ENCODE results near the gene WRAP73.

The WRAP73 gene

GRCh38 chr1:3650248-3651025 lies 534 bp upstream of the WRAP73 start:
- DNase-seq (ENCODE audit: low read depth in 2 of 2, low spot score in 1 of 2): no peak

GRCh38 chr1:3646596-3646995 lies 3.3 kb downstream of the WRAP73 start:
- no peak for DNase-seq (ENCODE audit: low read depth in 2 of 2, low spot score in 1 of 2)

GRCh38 chr1:3645666-3646355 lies 4.1 kb downstream of the WRAP73 start:
- no peak for DNase-seq (ENCODE audit: low read depth in 2 of 2, low spot score in 1 of 2)

- no peak for DNase-seq (ENCODE audit: low read depth in 2 of 2, low spot score in 1 of 2)
These were observed 4.7 kb downstream of the WRAP73 start for GRCh38 chr1:3645247-3645646.

- DNase-seq (ENCODE audit: low read depth in 2 of 2, low spot score in 1 of 2): no peak
These were observed 5.6 kb downstream of the WRAP73 start for GRCh38 chr1:3644273-3644672.

GRCh38 chr1:3642919-3643675 lies 6.8 kb downstream of the WRAP73 start:
- DNase-seq (ENCODE audit: low read depth in 2 of 2, low spot score in 1 of 2): no peak

GRCh38 chr1:3641816-3642215 lies 8.1 kb downstream of the WRAP73 start:
- DNase-seq (ENCODE audit: low read depth in 2 of 2, low spot score in 1 of 2): no peak

- DNase-seq (ENCODE audit: low read depth in 2 of 2, low spot score in 1 of 2): no peak
These were observed 8.7 kb downstream of the WRAP73 start for GRCh38 chr1:3641046-3641760.

GRCh38 chr1:3640121-3640837 lies 9.6 kb downstream of the WRAP73 start:
- no peak for DNase-seq (ENCODE audit: low read depth in 2 of 2, low spot score in 1 of 2)

GRCh38 chr1:3639397-3639911 lies 10.4 kb downstream of the WRAP73 start:
- no peak for DNase-seq (ENCODE audit: low read depth in 2 of 2, low spot score in 1 of 2)

- no peak for DNase-seq (ENCODE audit: low read depth in 2 of 2, low spot score in 1 of 2)
These were observed 11.2 kb downstream of the WRAP73 start for GRCh38 chr1:3638676-3639075.

- DNase-seq (ENCODE audit: low read depth in 2 of 2, low spot score in 1 of 2): no peak
These were observed 11.9 kb downstream of the WRAP73 start for GRCh38 chr1:3638027-3638426.

- no peak for DNase-seq (ENCODE audit: low read depth in 2 of 2, low spot score in 1 of 2)
These were observed 13.4 kb downstream of the WRAP73 start for GRCh38 chr1:3636531-3636930.

GRCh38 chr1:3636080-3636479 lies 13.8 kb downstream of the WRAP73 start:
- no peak for DNase-seq (ENCODE audit: low read depth in 2 of 2, low spot score in 1 of 2)

- DNase-seq (ENCODE audit: low read depth in 2 of 2, low spot score in 1 of 2): no peak
These were observed 15.7 kb downstream of the WRAP73 start for GRCh38 chr1:3634059-3634800.

GRCh38 chr1:3633344-3634058 lies 16.4 kb downstream of the WRAP73 start:
- no peak for DNase-seq (ENCODE audit: low read depth in 2 of 2, low spot score in 1 of 2)

- no peak for DNase-seq (ENCODE audit: low read depth in 2 of 2, low spot score in 1 of 2)
These were observed 17.1 kb downstream of the WRAP73 start for GRCh38 chr1:3632716-3633343.

- no peak for DNase-seq (ENCODE audit: low read depth in 2 of 2, low spot score in 1 of 2)
These were observed 17.6 kb downstream of the WRAP73 start for GRCh38 chr1:3632298-3632697.

Data from stimulated activated CD8-positive, alpha-beta memory T cell treated with anti-CD3 and anti-CD28 coated beads, Interleukin-4, amount 100 ng/mL, for 1 hour (primary cell).